Measurements from ENCODE around the gene KCNK17. TPM values are rescaled to one million over a fixed set of nuclear protein-coding genes. Genes with fewer than 3 reads are reported as not detected.
A peak's percentile ranks its signal among the peaks of the same experiment; 100 is the strongest.

Gene KCNK17
- total and polyA plus RNA-seq, 8 donors: 0.84 to 44.0 (median 1.1) TPM

GRCh38 chr6:39295611-39296011, 18.6 kb downstream of the KCNK17 start:
- peak in 1 of 4 donors; percentile 11 for ATAC-seq
- Histone ChIP-seq H3K4me3 (no peak overlapping the region), H3K36me3 (no peaks in the 10 kb centered on the region), H3K27ac (no peak overlapping the region), H3K27me3 (no peaks in the 10 kb centered on the region), H3K4me1 (no peaks in the 10 kb centered on the region), H3K9me3 (no peaks in the 10 kb centered on the region)
- no peak for FAIRE-seq
- intact Hi-C loops (cut with DNase I): no loop called here
- TF ChIP-seq, protein P1, sequence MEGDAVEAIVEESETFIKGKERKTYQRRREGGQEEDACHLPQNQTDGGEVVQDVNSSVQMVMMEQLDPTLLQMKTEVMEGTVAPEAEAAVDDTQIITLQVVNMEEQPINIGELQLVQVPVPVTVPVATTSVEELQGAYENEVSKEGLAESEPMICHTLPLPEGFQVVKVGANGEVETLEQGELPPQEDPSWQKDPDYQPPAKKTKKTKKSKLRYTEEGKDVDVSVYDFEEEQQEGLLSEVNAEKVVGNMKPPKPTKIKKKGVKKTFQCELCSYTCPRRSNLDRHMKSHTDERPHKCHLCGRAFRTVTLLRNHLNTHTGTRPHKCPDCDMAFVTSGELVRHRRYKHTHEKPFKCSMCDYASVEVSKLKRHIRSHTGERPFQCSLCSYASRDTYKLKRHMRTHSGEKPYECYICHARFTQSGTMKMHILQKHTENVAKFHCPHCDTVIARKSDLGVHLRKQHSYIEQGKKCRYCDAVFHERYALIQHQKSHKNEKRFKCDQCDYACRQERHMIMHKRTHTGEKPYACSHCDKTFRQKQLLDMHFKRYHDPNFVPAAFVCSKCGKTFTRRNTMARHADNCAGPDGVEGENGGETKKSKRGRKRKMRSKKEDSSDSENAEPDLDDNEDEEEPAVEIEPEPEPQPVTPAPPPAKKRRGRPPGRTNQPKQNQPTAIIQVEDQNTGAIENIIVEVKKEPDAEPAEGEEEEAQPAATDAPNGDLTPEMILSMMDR (IDR thresholded peaks at IDR 0.05): no peak
- WGBS, 2 donors: 74 to 81% methylated on average over 5 of the region's 5 CpGs
- no peak for DNase-seq

GRCh38 chr6:39294899-39295298, 19.3 kb downstream of the KCNK17 start:
- no peak for DNase-seq
- TF ChIP-seq, protein P1 (IDR thresholded peaks at IDR 0.05): no peak
- Histone ChIP-seq H3K27ac (no peak overlapping the region), H3K27me3 (no peaks in the 10 kb centered on the region), H3K9me3 (no peaks in the 10 kb centered on the region), H3K4me1 (no peaks in the 10 kb centered on the region), H3K36me3 (no peaks in the 10 kb centered on the region), H3K4me3 (no peak overlapping the region)
- intact Hi-C loops (cut with DNase I): no loop called here
- no peak for ATAC-seq
- no peak for FAIRE-seq
- 38 to 59% methylated on average over 1 of the region's 1 CpG for WGBS, 2 donors

- TF ChIP-seq, protein P1 (IDR thresholded peaks at IDR 0.05): no peak
- no peak for DNase-seq
- no peak for ATAC-seq
- no peaks in the 10 kb centered on the region for H3K36me3 ChIP-seq
- FAIRE-seq: no peak
- H3K9me3 ChIP-seq: no peaks in the 10 kb centered on the region
- H3K4me1 ChIP-seq: no peaks in the 10 kb centered on the region
- H3K4me3 ChIP-seq: no peak overlapping the region
- H3K27me3 ChIP-seq: no peaks in the 10 kb centered on the region
- no peak overlapping the region for H3K27ac ChIP-seq
- 56 to 66% methylated on average over 5 of the region's 5 CpGs for WGBS, 2 donors
- intact Hi-C loops (cut with DNase I): no loop called here
Observed at GRCh38 chr6:39294133-39294532, 20.1 kb downstream of the KCNK17 start.

DNA sequence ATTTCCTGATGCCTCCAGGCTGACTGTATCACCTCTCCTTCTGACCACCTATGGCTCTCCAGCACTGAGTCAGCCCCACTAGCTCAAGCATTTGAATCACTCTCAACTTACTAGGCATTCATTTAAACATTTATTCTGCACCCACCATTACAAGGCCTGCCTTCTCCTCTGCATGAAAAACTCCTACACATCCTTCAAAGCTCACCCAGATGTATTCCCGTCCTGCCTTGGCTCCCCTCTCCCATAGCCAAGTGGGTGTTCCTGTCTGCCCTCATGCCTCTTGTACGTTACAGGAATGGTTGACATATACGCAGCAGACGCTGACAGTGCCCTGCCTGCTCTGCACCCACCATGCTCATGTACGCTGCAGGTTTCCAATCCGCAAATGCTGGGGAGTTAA, 21.6 kb downstream of the KCNK17 start:
- no peaks in the 10 kb centered on the region for H3K9me3 ChIP-seq
- no peaks in the 10 kb centered on the region for H3K36me3 ChIP-seq
- WGBS, 2 donors: 94 to 96% methylated on average over 6 of the region's 6 CpGs
- no peak for ATAC-seq
- no peak overlapping the region for H3K4me3 ChIP-seq
- H3K4me1 ChIP-seq: no peaks in the 10 kb centered on the region
- intact Hi-C loops (cut with DNase I): no loop called here
- no peak for DNase-seq
- H3K27me3 ChIP-seq: no peaks in the 10 kb centered on the region
- TF ChIP-seq, protein P1 (IDR thresholded peaks at IDR 0.05): no peak
- FAIRE-seq: no peak
- H3K27ac ChIP-seq: no peak overlapping the region

GRCh38 chr6:39289490-39289889, 24.7 kb downstream of the KCNK17 start:
- Histone ChIP-seq H3K9me3 (no peaks in the 10 kb centered on the region), H3K27ac (no peak overlapping the region), H3K4me1 (no peaks in the 10 kb centered on the region), H3K36me3 (no peaks in the 10 kb centered on the region), H3K4me3 (no peak overlapping the region), H3K27me3 (no peaks in the 10 kb centered on the region)
- intact Hi-C loops (cut with DNase I): no loop called here
- WGBS, 2 donors: 79 to 82% methylated on average over 2 of the region's 2 CpGs
- ATAC-seq (peak in 1 of 4 donors; percentile 36), FAIRE-seq (no peak), DNase-seq (no peak)
- TF ChIP-seq, protein P1 (IDR thresholded peaks at IDR 0.05): no peak

Measured in pancreas (tissue), 10 donors.